ENCODE measurements around the gene COL11A2. TPM values are rescaled to one million over a fixed set of nuclear protein-coding genes. Genes with fewer than 3 reads are reported as not detected.

COL11A2 gene
- total and polyA plus RNA-seq, 2 of the 13 experiments (the other 11 are each of a cell fraction or from before 2014, with no cell fraction given) = 0.55 TPM

- peak; percentile 29; the same call in 1 of the 2 replicates for TF ChIP-seq KDM2A (CRISPR knock-in tag; IDR thresholded peaks at IDR 0.05; ENCODE audit: borderline replicate concordance, low read depth)
- TF ChIP-seq DMTF1 (CRISPR knock-in tag; IDR thresholded peaks at IDR 0.05) = 0 out of 2 replicates have a peak, but pooled peaks have one; percentile 37
- no peak for TF ChIP-seq NBN (conservative IDR thresholded peaks at IDR 0.05)
- peak in 1 of 2 experiments; percentile 60; a peak in 2 of 4 replicates for TF ChIP-seq EP300 (IDR thresholded peaks at IDR 0.05; ENCODE audit: low read depth in 2 of 2, low read length in 2 of 2)
- no peak for TF ChIP-seq EP300 (CRISPR knock-in tag; IDR thresholded peaks at IDR 0.05; ENCODE audit: borderline replicate concordance)
- TF ChIP-seq HMGXB3 (CRISPR knock-in tag; IDR thresholded peaks at IDR 0.05; ENCODE audit: borderline replicate concordance) = no peak
- TF ChIP-seq SP4 (CRISPR knock-in tag; IDR thresholded peaks at IDR 0.05) = no peak
- peak; percentile 94 for TF ChIP-seq ZFX (CRISPR knock-in tag; IDR thresholded peaks at IDR 0.05; ENCODE audit: low read depth)
- no peak for TF ChIP-seq POGZ (CRISPR knock-in tag; IDR thresholded peaks at IDR 0.05)
- TF ChIP-seq HNRNPH1 (optimal IDR thresholded peaks at IDR 0.05; ENCODE audit: low read depth, low read length) = no peak
- no peak for TF ChIP-seq PBX3 (CRISPR knock-in tag; IDR thresholded peaks at IDR 0.05; ENCODE audit: borderline replicate concordance)
- no peak for TF ChIP-seq FLYWCH1 (CRISPR knock-in tag; IDR thresholded peaks at IDR 0.05)
- TF ChIP-seq MED8 (CRISPR knock-in tag; IDR thresholded peaks at IDR 0.05; ENCODE audit: insufficient replicate concordance) = no peak
- no peak for TF ChIP-seq SNRNP70 (IDR thresholded peaks at IDR 0.05; ENCODE audit: low read depth, low read length)
- TF ChIP-seq ZEB1 (IDR thresholded peaks at IDR 0.05; ENCODE audit: insufficient replicate concordance, low read depth) = no peak
- TF ChIP-seq BCL6 (CRISPR knock-in tag; IDR thresholded peaks at IDR 0.05) = peak; percentile 55; the same call in 1 of the 2 replicates
- peak; percentile 56; the same call in 1 of the 2 replicates for TF ChIP-seq ZSCAN22 (CRISPR knock-in tag; IDR thresholded peaks at IDR 0.05)
- no peak; the same call in 1 of the 2 replicates for TF ChIP-seq SOX13 (IDR thresholded peaks at IDR 0.05)
- TF ChIP-seq SOX13 (CRISPR knock-in tag; conservative IDR thresholded peaks at IDR 0.05 in 1 of 2, IDR thresholded peaks at IDR 0.05 in 1 of 2) = peak in 1 of 2 experiments; percentile 60; a peak in 1 of 4 replicates
- TF ChIP-seq CENPBD1 (CRISPR knock-in tag; IDR thresholded peaks at IDR 0.05; ENCODE audit: borderline replicate concordance, low read depth) = no peak
These were observed 7.5 kb upstream of the COL11A2 start (continued) for GRCh38 chr6:33199687-33200218.
